OCI-LY3 (cell line): ENCODE data around the gene SIGLEC14.

Experiments used
- H2AFZ ChIP-seq: fragments of 200-600, 300-600 bp; shearing (Covaris generic); 2 replicates; pipeline ENCODE4 v1.6.0; 2014; ENCODE audit warnings: antibody characterized with exemption, low read depth, low read length
- H3K27ac ChIP-seq: fragments of 200-600, 300-600 bp; sonication (generic); 2 replicates; pipeline ENCODE4 v1.5.1; 2014; ENCODE audit warnings: mild to moderate bottlenecking, low read length, moderate library complexity, mixed read lengths
- H3K27me3 ChIP-seq: fragments of 200-600, 300-600 bp; sonication (generic); 2 replicates; pipeline ENCODE4 v1.6.1; 2014; ENCODE audit warnings: low read depth, low read length, mixed read lengths
- H3K36me3 ChIP-seq: fragments of 200-600, 300-600 bp; sonication (generic); replicated peaks from 2 replicates; pipeline ENCODE3; 2014; ENCODE audit warnings: low read depth, low read length, mixed read lengths
- H3K4me1 ChIP-seq: fragments of 300-600, 200-600 bp; sonication (generic); 2 replicates; pipeline ENCODE4 v1.6.1; 2014; ENCODE audit warnings: low read length, mixed read lengths
- H3K4me2 ChIP-seq: fragments of 200-600, 300-600 bp; sonication (generic); 2 replicates; pipeline ENCODE4 v1.6.1; 2014; ENCODE audit warnings: low read length, mixed read lengths
- H3K4me3 ChIP-seq: fragments of 300-600, 200-600 bp; sonication (generic); 2 replicates; pipeline ENCODE4 v1.5.1; 2014; ENCODE audit warnings: antibody characterized with exemption, mild to moderate bottlenecking, low read length, moderate library complexity
- H3K79me2 ChIP-seq: fragments of 300-600, 200-600 bp; shearing (Covaris generic); 2 replicates; pipeline ENCODE4 v1.6.1; 2014; ENCODE audit warnings: mild to moderate bottlenecking, low read length, mixed read lengths
- H3K9ac ChIP-seq: fragments of 300-600, 200-600 bp; shearing (Covaris generic); 2 replicates; pipeline ENCODE4 v1.6.0; 2014; ENCODE audit warnings: mild to moderate bottlenecking, low read length, moderate library complexity
- H3K9me3 ChIP-seq: fragments of 200-600, 300-600 bp; shearing (Covaris generic); 2 replicates; pipeline ENCODE4 v1.6.1; 2014; ENCODE audit warnings: low read length, mixed read lengths; ENCODE audit not compliant: insufficient read depth
- H4K20me1 ChIP-seq: fragments of 200-600, 300-600 bp; sonication (generic); 2 replicates; pipeline ENCODE4 v1.6.1; 2016; ENCODE audit warnings: low read length, mixed read lengths; ENCODE audit not compliant: insufficient read depth
- EZH2phosphoT487 ChIP-seq: fragments of 200-600 bp; shearing (Covaris generic); IDR thresholded peaks from 2 replicates; pipeline ENCODE4 v1.6.1; 2018; ENCODE audit warnings: antibody characterized with exemption, mixed run types, low read depth
- TF ChIP-seq, protein P1 (sequence below): fragments of 200-600, 300-600 bp; sonication (generic); IDR thresholded peaks from 2 replicates; pipeline ENCODE4 v1.5.1; 2014; ENCODE audit warnings: antibody characterized with exemption, low read length, low read depth

Gene SIGLEC14

GRCh38 chr19:51651216-51651846, 4.7 kb upstream of the SIGLEC14 start:
- H3K9ac ChIP-seq: peak overlapping the region; percentile 15; the same call in 1 of the 2 replicates

DNA sequence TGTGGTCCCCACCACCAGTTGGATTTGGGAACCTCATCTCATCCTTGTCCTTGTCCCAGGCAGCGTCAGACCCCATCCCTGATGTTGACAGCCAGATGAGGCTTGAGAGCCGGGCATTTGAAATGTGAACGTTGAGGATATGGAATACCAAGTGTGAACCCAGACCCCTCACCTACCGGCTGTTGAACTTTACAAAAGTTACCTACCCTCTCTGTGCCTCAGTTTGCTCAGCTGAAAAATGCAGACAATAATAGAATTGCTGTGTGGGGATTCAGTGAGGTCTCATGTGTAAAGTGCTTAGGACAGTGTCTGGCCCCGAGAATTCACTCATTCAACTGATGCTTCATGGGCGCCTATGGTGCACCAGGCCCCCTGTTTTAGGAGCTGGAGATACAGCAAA, 693 bp upstream of the SIGLEC14 start:
- Histone ChIP-seq H3K9ac (peak overlapping the region; percentile 47; the same call in 1 of the 2 replicates), H3K27me3 (peaks cover 36% of the 10 kb centered on the region), H3K4me2 (peak overlapping the region; percentile 78)

More at GRCh38 chr19:51651216-51651846, 4.7 kb upstream of the SIGLEC14 start:
- H3K4me3 ChIP-seq: peak overlapping the region; percentile 25; the same call in 1 of the 2 replicates
- H3K27me3 ChIP-seq: peaks cover 33% of the 10 kb centered on the region
- peak overlapping the region; percentile 67 for H3K27ac ChIP-seq
- H3K79me2 ChIP-seq: no peaks in the 10 kb centered on the region
- peaks cover 50% of the 10 kb centered on the region for H3K4me1 ChIP-seq
- peak overlapping the region; percentile 55 for H3K4me2 ChIP-seq
- TF ChIP-seq, protein P1, sequence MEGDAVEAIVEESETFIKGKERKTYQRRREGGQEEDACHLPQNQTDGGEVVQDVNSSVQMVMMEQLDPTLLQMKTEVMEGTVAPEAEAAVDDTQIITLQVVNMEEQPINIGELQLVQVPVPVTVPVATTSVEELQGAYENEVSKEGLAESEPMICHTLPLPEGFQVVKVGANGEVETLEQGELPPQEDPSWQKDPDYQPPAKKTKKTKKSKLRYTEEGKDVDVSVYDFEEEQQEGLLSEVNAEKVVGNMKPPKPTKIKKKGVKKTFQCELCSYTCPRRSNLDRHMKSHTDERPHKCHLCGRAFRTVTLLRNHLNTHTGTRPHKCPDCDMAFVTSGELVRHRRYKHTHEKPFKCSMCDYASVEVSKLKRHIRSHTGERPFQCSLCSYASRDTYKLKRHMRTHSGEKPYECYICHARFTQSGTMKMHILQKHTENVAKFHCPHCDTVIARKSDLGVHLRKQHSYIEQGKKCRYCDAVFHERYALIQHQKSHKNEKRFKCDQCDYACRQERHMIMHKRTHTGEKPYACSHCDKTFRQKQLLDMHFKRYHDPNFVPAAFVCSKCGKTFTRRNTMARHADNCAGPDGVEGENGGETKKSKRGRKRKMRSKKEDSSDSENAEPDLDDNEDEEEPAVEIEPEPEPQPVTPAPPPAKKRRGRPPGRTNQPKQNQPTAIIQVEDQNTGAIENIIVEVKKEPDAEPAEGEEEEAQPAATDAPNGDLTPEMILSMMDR: no peak
- no peak for TF ChIP-seq EZH2phosphoT487
- no peaks in the 10 kb centered on the region for H3K36me3 ChIP-seq
- H3K9me3 ChIP-seq: no peaks in the 10 kb centered on the region
- no peak overlapping the region for H2AFZ ChIP-seq
- H4K20me1 ChIP-seq: no peaks in the 10 kb centered on the region

GRCh38 chr19:51644636-51645271, 1.9 kb downstream of the SIGLEC14 start:
- Histone ChIP-seq H3K79me2 (peaks cover 5% of the 10 kb centered on the region; the same call in 1 of the 2 replicates), H3K27me3 (peaks cover 49% of the 10 kb centered on the region), H3K4me3 (peak overlapping the region; percentile 74), H3K9me3 (no peaks in the 10 kb centered on the region), H2AFZ (no peak overlapping the region), H4K20me1 (peaks cover 14% of the 10 kb centered on the region; the same call in 1 of the 2 replicates), H3K36me3 (peaks cover 31% of the 10 kb centered on the region), H3K4me2 (peak overlapping the region; percentile 90), H3K9ac (peak overlapping the region; percentile 51), H3K27ac (peak overlapping the region; percentile 57), H3K4me1 (peaks cover 50% of the 10 kb centered on the region)
- TF ChIP-seq, protein P1: no peak
- no peak for TF ChIP-seq EZH2phosphoT487

More for the DNA sequence above, 693 bp upstream of the SIGLEC14 start:
- H3K4me3 ChIP-seq: peak overlapping the region; percentile 60; the same call in 1 of the 2 replicates
- no peak overlapping the region for H2AFZ ChIP-seq
- TF ChIP-seq EZH2phosphoT487: no peak
- TF ChIP-seq, protein P1: no peak
- peaks cover 5% of the 10 kb centered on the region; the same call in 1 of the 2 replicates for H3K79me2 ChIP-seq
- H3K4me1 ChIP-seq: peaks cover 61% of the 10 kb centered on the region
- H3K27ac ChIP-seq: peak overlapping the region; percentile 17; the same call in 1 of the 2 replicates
- H3K9me3 ChIP-seq: no peaks in the 10 kb centered on the region
- H4K20me1 ChIP-seq: peaks cover 14% of the 10 kb centered on the region; the same call in 1 of the 2 replicates
- H3K36me3 ChIP-seq: peaks cover 21% of the 10 kb centered on the region

DNA sequence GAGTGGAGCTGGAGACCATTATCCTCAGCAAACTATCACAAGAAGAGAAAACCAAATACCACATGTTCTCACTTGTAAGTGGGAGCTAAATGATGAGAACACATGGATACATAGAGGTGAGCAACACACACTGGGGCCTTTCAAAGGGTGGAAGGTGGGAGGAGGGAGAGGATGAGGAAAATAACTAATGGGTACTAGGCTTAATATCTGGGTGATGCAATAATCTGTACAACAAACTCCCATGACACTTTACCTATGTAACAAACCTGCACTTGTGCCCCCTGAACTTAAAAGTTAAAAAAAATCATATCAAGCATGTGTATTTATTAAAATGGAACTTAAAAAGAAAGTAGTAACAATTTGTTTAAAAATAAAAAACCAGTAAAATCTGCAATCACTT, 5.0 kb downstream of the SIGLEC14 start:
- TF ChIP-seq EZH2phosphoT487: no peak
- TF ChIP-seq, protein P1: no peak
- Histone ChIP-seq H3K79me2 (peaks cover 5% of the 10 kb centered on the region; the same call in 1 of the 2 replicates), H3K9me3 (no peaks in the 10 kb centered on the region), H3K36me3 (peaks cover 31% of the 10 kb centered on the region), H3K4me2 (no peak overlapping the region), H3K27me3 (peaks cover 57% of the 10 kb centered on the region), H4K20me1 (peaks cover 14% of the 10 kb centered on the region; the same call in 1 of the 2 replicates), H3K27ac (no peak overlapping the region), H3K4me1 (peaks cover 39% of the 10 kb centered on the region), H3K4me3 (no peak overlapping the region), H2AFZ (no peak overlapping the region), H3K9ac (no peak overlapping the region)
